ENCODE results near the gene CREB5. TPM values are rescaled to one million over a fixed set of nuclear protein-coding genes. Genes with fewer than 3 reads are reported as not detected.
"Not testable (repeated sequence)": the region's sequence is repeated elsewhere in the genome, so short reads cannot be mapped to it uniquely, and the experiment has no call there.

CREB5 gene
- total RNA-seq, 4 donors from 2014 or later = 7.8 to 29.9 (median 12.9) TPM

DNA sequence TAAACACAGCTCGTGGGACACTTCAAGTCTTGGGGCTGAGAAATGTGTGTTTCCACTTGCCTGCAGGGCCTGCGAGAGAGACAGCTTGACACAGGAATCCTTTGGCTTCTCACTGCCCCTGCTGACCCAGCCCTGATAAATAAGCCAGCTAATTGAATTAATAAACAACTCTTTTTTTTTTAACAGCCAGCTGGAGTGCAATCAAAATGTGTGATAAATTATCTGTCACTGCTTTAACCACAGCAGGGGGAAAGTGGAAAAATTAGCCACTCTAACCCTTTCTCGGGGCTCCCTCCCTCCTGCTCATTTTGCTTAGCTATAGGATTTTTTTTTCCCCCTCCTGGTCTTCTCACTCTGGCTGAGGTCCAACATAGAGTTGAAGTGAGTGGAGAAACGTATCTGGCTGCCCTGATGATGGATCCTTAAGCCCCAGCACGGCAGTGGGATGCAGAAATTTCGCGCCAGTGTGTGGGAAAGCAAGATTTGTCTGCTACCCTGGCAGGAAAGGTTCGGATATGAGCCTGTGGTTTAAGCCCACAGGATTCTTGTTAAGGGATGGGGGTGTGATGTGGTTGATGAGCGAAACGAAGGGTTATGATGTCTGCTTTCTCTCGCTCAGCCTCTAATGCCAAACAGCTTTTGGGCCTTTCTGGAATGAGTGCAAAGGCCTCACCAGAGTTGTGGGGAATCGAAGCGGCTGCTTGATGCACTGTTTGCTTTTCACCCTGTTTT is 372.0 kb downstream of the CREB5 start:
- peaks cover 0 to 18% (median 16%) of the 10 kb centered on the region in 3 donors for H3K4me1 ChIP-seq
- WGBS, 2 donors (ENCODE audit: low coverage in 1 of 2) = 35 to 39% methylated on average over 7 to 8 of the region's 13 CpGs
- no peaks in the 10 kb centered on the region for H3K27me3 ChIP-seq
- no peak for TF ChIP-seq POLR2A (IDR thresholded peaks at IDR 0.05)
- TF ChIP-seq, protein P1, sequence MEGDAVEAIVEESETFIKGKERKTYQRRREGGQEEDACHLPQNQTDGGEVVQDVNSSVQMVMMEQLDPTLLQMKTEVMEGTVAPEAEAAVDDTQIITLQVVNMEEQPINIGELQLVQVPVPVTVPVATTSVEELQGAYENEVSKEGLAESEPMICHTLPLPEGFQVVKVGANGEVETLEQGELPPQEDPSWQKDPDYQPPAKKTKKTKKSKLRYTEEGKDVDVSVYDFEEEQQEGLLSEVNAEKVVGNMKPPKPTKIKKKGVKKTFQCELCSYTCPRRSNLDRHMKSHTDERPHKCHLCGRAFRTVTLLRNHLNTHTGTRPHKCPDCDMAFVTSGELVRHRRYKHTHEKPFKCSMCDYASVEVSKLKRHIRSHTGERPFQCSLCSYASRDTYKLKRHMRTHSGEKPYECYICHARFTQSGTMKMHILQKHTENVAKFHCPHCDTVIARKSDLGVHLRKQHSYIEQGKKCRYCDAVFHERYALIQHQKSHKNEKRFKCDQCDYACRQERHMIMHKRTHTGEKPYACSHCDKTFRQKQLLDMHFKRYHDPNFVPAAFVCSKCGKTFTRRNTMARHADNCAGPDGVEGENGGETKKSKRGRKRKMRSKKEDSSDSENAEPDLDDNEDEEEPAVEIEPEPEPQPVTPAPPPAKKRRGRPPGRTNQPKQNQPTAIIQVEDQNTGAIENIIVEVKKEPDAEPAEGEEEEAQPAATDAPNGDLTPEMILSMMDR (IDR thresholded peaks at IDR 0.05) = no peak
- no peak for TF ChIP-seq POLR2AphosphoS5 (IDR thresholded peaks at IDR 0.05)
- TF ChIP-seq EP300 (IDR thresholded peaks at IDR 0.05) = no peak
- H3K27ac ChIP-seq = peak overlapping the region in 3 of 4 donors; percentile 6 to 27 (median 22)
- H3K36me3 ChIP-seq = no peaks in the 10 kb centered on the region
- no peak for ATAC-seq
- no peak overlapping the region for H3K4me3 ChIP-seq
- no peaks in the 10 kb centered on the region for H3K9me3 ChIP-seq

DNA sequence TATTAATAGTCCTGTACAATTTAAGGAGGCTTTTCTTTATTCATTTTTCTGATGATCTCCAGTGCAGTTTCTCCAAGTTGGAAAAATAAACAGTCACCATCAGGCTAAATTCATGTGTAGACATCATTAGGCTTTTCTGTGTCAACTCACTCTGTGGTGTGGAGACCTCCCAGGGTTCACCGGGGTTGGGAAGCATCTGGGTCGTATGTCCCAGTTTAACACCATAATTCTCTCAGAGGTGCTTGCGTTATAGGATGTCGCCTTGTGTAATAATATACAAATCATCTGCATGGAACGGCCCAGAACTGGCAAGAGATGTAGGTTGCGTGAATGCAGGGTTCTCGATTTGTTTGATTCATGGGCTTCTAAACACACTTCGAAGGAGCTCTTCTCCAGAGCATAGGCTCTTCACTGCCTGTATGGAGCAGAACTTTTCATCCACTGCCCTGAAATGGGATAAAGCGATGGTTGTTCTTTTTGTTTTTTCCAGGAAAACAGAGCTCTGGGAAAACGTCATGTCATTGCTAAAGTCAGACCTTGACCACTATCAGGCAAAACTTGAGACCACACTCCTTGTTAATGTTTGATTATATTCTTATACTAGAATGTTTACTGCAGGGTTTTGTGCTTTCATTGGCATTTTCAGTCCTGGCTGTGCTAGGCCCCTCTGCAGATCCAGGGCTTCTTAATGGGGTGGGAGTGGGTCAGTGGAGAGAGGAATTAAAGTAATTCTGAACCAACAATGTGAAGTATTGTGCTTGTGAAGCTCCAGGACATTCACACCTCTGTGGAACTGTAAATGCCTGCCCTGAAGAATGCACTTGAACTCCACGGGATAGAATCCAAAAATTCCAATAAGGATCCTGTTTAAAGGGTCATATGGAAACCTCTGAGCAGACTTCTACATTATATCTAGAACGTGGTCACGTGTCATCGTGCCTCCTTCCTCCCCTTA is 373.0 kb downstream of the CREB5 start:
- Histone ChIP-seq H3K36me3 (no peaks in the 10 kb centered on the region), H3K27me3 (no peaks in the 10 kb centered on the region), H3K27ac (peak overlapping the region in 2 of 4 donors; percentile 6 to 27), H3K4me1 (peaks cover 0 to 18% (median 16%) of the 10 kb centered on the region in 3 donors), H3K4me3 (no peak overlapping the region), H3K9me3 (no peaks in the 10 kb centered on the region)
- WGBS, 2 donors (ENCODE audit: low coverage in 1 of 2) = 90% methylated on average over 7 to 14 of the region's 14 CpGs
- ATAC-seq = no peak
- TF ChIP-seq POLR2A (IDR thresholded peaks at IDR 0.05) (no peak), POLR2AphosphoS5 (IDR thresholded peaks at IDR 0.05) (no peak), EP300 (IDR thresholded peaks at IDR 0.05) (no peak)
- TF ChIP-seq, protein P1 (IDR thresholded peaks at IDR 0.05) = no peak

DNA sequence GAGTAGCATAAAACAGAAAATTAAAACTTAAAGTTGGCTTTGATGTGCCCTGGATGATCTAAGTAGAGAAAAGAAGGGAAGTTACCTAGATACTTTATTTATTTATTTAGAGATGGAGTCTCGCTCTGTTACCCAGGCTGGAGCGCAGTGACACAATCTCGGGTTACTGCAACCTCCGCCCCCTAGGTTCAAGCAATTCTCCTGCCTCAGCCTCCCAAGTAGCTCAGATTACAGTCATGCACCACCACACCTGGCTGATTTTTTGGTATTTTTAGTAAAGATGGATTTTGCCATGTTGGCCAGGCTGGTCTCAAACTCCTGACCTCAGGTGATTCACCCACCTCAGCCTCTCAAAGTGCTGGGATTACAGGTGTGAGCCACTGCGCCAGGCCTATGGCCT is 373.8 kb downstream of the CREB5 start:
- H3K27ac ChIP-seq, H3K27me3 ChIP-seq, ATAC-seq, H3K9me3 ChIP-seq, H3K4me3 ChIP-seq, H3K36me3 ChIP-seq: not testable (repeated sequence)
- H3K4me1 ChIP-seq = peaks cover 0 to 18% (median 16%) of the 10 kb centered on the region in 3 donors
- 100% methylated on average over 4 to 5 of the region's 5 CpGs for WGBS, 2 donors (ENCODE audit: low coverage in 1 of 2)

DNA sequence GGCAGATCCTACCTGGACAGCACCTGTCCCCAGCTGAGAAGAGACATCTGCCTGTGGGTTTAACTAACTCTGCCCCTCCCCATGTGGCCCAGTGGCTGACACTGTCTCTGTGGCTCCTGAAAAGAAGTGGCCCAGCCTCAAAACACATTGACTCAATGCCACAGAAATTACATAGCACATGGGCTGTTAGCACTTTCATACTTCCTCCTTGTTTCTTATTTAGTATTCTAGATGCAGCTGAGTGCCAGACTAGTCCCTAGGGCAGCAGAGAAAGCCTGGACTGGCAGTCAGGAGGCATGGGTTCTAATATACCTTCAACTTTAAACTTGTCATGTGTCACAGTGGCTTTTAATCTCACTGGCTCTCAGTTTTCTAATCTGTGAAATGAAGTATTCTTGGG is 374.8 kb downstream of the CREB5 start:
- ATAC-seq = no peak
- H3K4me3 ChIP-seq = no peak overlapping the region
- H3K36me3 ChIP-seq = no peaks in the 10 kb centered on the region
- H3K4me1 ChIP-seq = peaks cover 0 to 18% (median 16%) of the 10 kb centered on the region in 3 donors
- H3K27me3 ChIP-seq = no peaks in the 10 kb centered on the region
- TF ChIP-seq, protein P1 (IDR thresholded peaks at IDR 0.05) = no peak
- TF ChIP-seq POLR2AphosphoS5 (IDR thresholded peaks at IDR 0.05) (no peak), POLR2A (IDR thresholded peaks at IDR 0.05) (no peak), EP300 (IDR thresholded peaks at IDR 0.05) (no peak)
- no peak overlapping the region for H3K27ac ChIP-seq
- H3K9me3 ChIP-seq = no peaks in the 10 kb centered on the region

- Histone ChIP-seq H3K27ac (no peak overlapping the region), H3K4me3 (no peak overlapping the region), H3K4me1 (no peaks in the 10 kb centered on the region), H3K36me3 (no peaks in the 10 kb centered on the region), H3K27me3 (no peaks in the 10 kb centered on the region), H3K9me3 (no peaks in the 10 kb centered on the region)
- WGBS, 2 donors (ENCODE audit: low coverage in 1 of 2) = 78 to 86% methylated on average over 3 to 4 of the region's 4 CpGs
- ATAC-seq = no peak
- TF ChIP-seq EP300 (IDR thresholded peaks at IDR 0.05) = no peak
- no peak for TF ChIP-seq POLR2AphosphoS5 (IDR thresholded peaks at IDR 0.05)
Measured at GRCh38 chr7:28790467-28790866, 378.1 kb downstream of the CREB5 start.
